HCT116 (cell line): ENCODE data around the gene LAMB4. TPM values are rescaled to one million over a fixed set of nuclear protein-coding genes. Genes with fewer than 3 reads are reported as not detected.

ENCODE experiments used
- ATAC-seq: fragments of 200-7000 bp; cut with Tn5 transposase; 2 replicates; pipeline ENCODE4 v1.9.1; 2020; ENCODE audit warnings: mild to moderate bottlenecking, moderate library complexity
- BruUV-seq: library from RNA; stranded (reverse); fragments of 400-500 nt; replicated peaks from 2 replicates; lab custom pipeline; 2021; lab: Mats Ljungman, UMichigan
- CTCF ChIA-PET: fragments of 300-600 bp; sonication (Branson Sonifier 250); formaldehyde crosslinking; loops from one replicate; lab custom pipeline; 2021; ENCODE audit warnings: antibody characterized with exemption; lab: Charles Lee
- POLR2A ChIA-PET: fragments of 300-600, 350-600 bp; sonication (Branson Sonifier 250); formaldehyde crosslinking; loops from one replicate; lab custom pipeline; 2021; ENCODE audit warnings: antibody characterized with exemption; lab: Charles Lee
- RAD21 ChIA-PET, 2 experiments: fragments of 300-600 bp; sonication (Branson Sonifier 250); formaldehyde crosslinking; loops; one replicate each; lab custom pipeline; 2023; ENCODE audit warnings: low total read pairs in 2 of 2; ENCODE audit not compliant: uncharacterized antibody in 2 of 2, unreplicated experiment in 2 of 2, low non-redundant PET in 1 of 2; lab: Charles Lee
- DNase-seq: peaks from one replicate; pipeline ENCODE4 v3.0.0-alpha.2; 2010; ENCODE audit warnings: low read depth, low spot score
- H2AFZ ChIP-seq: fragments of 200-600 bp; shearing (Covaris generic), sonication (generic); 2 replicates; pipeline ENCODE4 v1.6.1; 2017; ENCODE audit warnings: low read depth, mixed run types, mixed read lengths, antibody characterized with exemption, low read length; ENCODE audit not compliant: poor library complexity, severe bottlenecking
- H3K27ac ChIP-seq: 2 replicates; pipeline ENCODE4 v1.5.1; 2012; ENCODE audit warnings: low read depth, low read length
- H3K27me3 ChIP-seq: fragments of 200-600 bp; sonication (generic); 2 replicates; pipeline ENCODE4 v1.6.1; 2016; ENCODE audit warnings: mixed run types, low read length, mixed read lengths; ENCODE audit not compliant: insufficient read depth
- H3K36me3 ChIP-seq, 2 experiments: fragments of 200-500 bp in 1 of 2; fragments of 200-600 bp in 1 of 2; sonication (Bioruptor generic) in 1 of 2; sonication (generic) in 1 of 2; 2 replicates each; pipeline versions ENCODE4 v1.5.1 to v1.6.1; 2014 to 2016; ENCODE audit warnings: low read length in 2 of 2, inconsistent platforms in 1 of 2, mixed read lengths in 1 of 2, mixed run types in 1 of 2; ENCODE audit not compliant: insufficient read depth in 2 of 2, control insufficient read depth in 1 of 2
- H3K4me1 ChIP-seq, 2 experiments: fragments of 200-600 bp in 1 of 2; sonication (generic) in 1 of 2; 2 replicates each; pipeline versions ENCODE4 v1.5.1 to v1.6.1; 2012 to 2017; ENCODE audit warnings: low read length in 2 of 2, inconsistent platforms in 1 of 2, mild to moderate bottlenecking in 1 of 2, mixed read lengths in 1 of 2, mixed run types in 1 of 2, moderate library complexity in 1 of 2; ENCODE audit not compliant: insufficient read depth in 2 of 2, control insufficient read depth in 1 of 2
- H3K4me2 ChIP-seq: fragments of 200-600 bp; sonication (generic); 2 replicates; pipeline ENCODE4 v1.6.1; 2017; ENCODE audit warnings: mixed run types, low read length, mixed read lengths
- H3K4me3 ChIP-seq, 2 experiments: fragments of 200-600 bp in 1 of 2; sonication (generic) in 1 of 2; replicated peaks in 1 of 2; 2 replicates each; pipeline ENCODE4 v1.5.1; 2011 to 2016; ENCODE audit warnings: low read length in 2 of 2, control low read depth in 1 of 2, low read depth in 1 of 2, mild to moderate bottlenecking in 1 of 2, mixed read lengths in 1 of 2, mixed run types in 1 of 2
- H3K79me2 ChIP-seq: fragments of 200-600 bp; sonication (generic); 2 replicates; pipeline ENCODE4 v1.6.1; 2017; ENCODE audit warnings: mild to moderate bottlenecking, mixed run types, low read length, moderate library complexity, mixed read lengths; ENCODE audit not compliant: insufficient read depth
- H3K9ac ChIP-seq: fragments of 200-600 bp; sonication (generic); 2 replicates; pipeline ENCODE4 v1.6.1; 2016; ENCODE audit warnings: low read length, mixed read lengths
- H3K9me2 ChIP-seq: fragments of 200-600 bp; sonication (generic), shearing (Covaris generic); 2 replicates; pipeline ENCODE4 v1.6.1; 2017; ENCODE audit warnings: mixed run types, mild to moderate bottlenecking, moderate library complexity; ENCODE audit not compliant: insufficient read depth
- H3K9me3 ChIP-seq, 2 experiments: fragments of 200-500 bp in 1 of 2; fragments of 200-600 bp in 1 of 2; sonication (Bioruptor generic) in 1 of 2; sonication (generic) in 1 of 2; 2 replicates each; pipeline ENCODE4 v1.6.1; 2014 to 2017; ENCODE audit warnings: low read length in 2 of 2, mixed read lengths in 2 of 2, inconsistent platforms in 1 of 2, low read depth in 1 of 2, mild to moderate bottlenecking in 1 of 2, mixed run types in 1 of 2, moderate library complexity in 1 of 2; ENCODE audit not compliant: control insufficient read depth in 1 of 2, insufficient read depth in 1 of 2
- H4K20me1 ChIP-seq: fragments of 200-600 bp; sonication (generic), shearing (Covaris generic); 2 replicates; pipeline ENCODE4 v1.6.1; 2017; ENCODE audit warnings: mixed run types, mild to moderate bottlenecking, moderate library complexity; ENCODE audit not compliant: insufficient read depth
- CBX3 ChIP-seq: IDR thresholded peaks from 2 replicates; pipeline ENCODE4 v1.6.1; 2012; ENCODE audit warnings: low read depth
- CEBPB ChIP-seq: IDR thresholded peaks from 2 replicates; pipeline ENCODE4 v1.6.1; 2012; ENCODE audit warnings: low read depth
- CTCF ChIP-seq, 3 experiments: fragments of 200-600 bp in 1 of 3; sonication (generic) in 1 of 3; IDR thresholded peaks in 2 of 3; conservative IDR thresholded peaks in 1 of 3; 2 replicates each; pipeline ENCODE4 v1.5.1; 2012 to 2017; ENCODE audit warnings: low read depth in 2 of 3, low read length in 2 of 3, antibody characterized with exemption in 1 of 3, borderline replicate concordance in 1 of 3, control low read depth in 1 of 3, mild to moderate bottlenecking in 1 of 3, mixed read lengths in 1 of 3, mixed run types in 1 of 3, moderate library complexity in 1 of 3; ENCODE audit not compliant: insufficient read depth in 1 of 3
- ELF1 ChIP-seq: IDR thresholded peaks from 2 replicates; pipeline ENCODE4 v1.6.1; 2012; ENCODE audit warnings: low read depth, borderline replicate concordance
- EZH2 ChIP-seq: fragments of 200-600 bp; sonication (generic); IDR thresholded peaks from 2 replicates; pipeline ENCODE4 v1.6.1; 2017; ENCODE audit warnings: antibody characterized with exemption, mixed run types
- FOSL1 ChIP-seq: IDR thresholded peaks from 2 replicates; pipeline ENCODE4 v1.6.1; 2012; ENCODE audit warnings: low read depth
- JUND ChIP-seq: IDR thresholded peaks from 2 replicates; pipeline ENCODE4 v1.6.1; 2012
- POLR2A ChIP-seq: IDR thresholded peaks from 2 replicates; pipeline ENCODE4 v1.7.0; 2011; ENCODE audit warnings: borderline replicate concordance; ENCODE audit not compliant: insufficient read depth, insufficient read length; ENCODE audit errors: extremely low read depth
- POLR2AphosphoS5 ChIP-seq: IDR thresholded peaks from 2 replicates; pipeline ENCODE4 v1.6.1; 2011; ENCODE audit warnings: mild to moderate bottlenecking, low read depth, low read length, moderate library complexity
- RAD21 ChIP-seq: IDR thresholded peaks from 2 replicates; pipeline ENCODE4 v1.6.1; 2012; ENCODE audit warnings: low read depth, mild to moderate bottlenecking
- REST ChIP-seq: IDR thresholded peaks from 2 replicates; pipeline ENCODE4 v1.6.1; 2012; ENCODE audit warnings: low read depth
- SIN3A ChIP-seq: IDR thresholded peaks from 2 replicates; pipeline ENCODE4 v1.6.1; 2012; ENCODE audit warnings: low read depth
- SRF ChIP-seq: IDR thresholded peaks from 2 replicates; pipeline ENCODE4 v1.6.1; 2012; ENCODE audit warnings: low read depth
- TCF7L2 ChIP-seq: IDR thresholded peaks from 2 replicates; pipeline ENCODE4 v1.7.0; 2011; ENCODE audit warnings: borderline replicate concordance, inconsistent platforms; ENCODE audit not compliant: insufficient read depth, insufficient read length; ENCODE audit errors: extremely low read depth
- ZFX ChIP-seq: fragments of 450-650 bp; IDR thresholded peaks from 2 replicates; pipeline ENCODE4 v1.6.1; 2017
- intact Hi-C: fragments of 100-400 bp; cut with micrococcal nuclease; formaldehyde crosslinking; loops from 2 replicates; pipeline ENCODE4 v1.10.0; 2022
- total RNA-seq: library from RNA; stranded (reverse); gene quantifications from one replicate; pipeline ENCODE4 v1.2.1, GENCODE V29; 2021; ENCODE audit not compliant: unreplicated experiment

Gene LAMB4
- total RNA-seq, 1 experiment from 2014 or later: not detected

- RAD21 ChIA-PET: no interaction called here
- Histone ChIP-seq H3K9ac (no peak overlapping the region), H3K27ac (no peak overlapping the region), H3K9me2 (no peaks in the 10 kb centered on the region), H4K20me1 (no peaks in the 10 kb centered on the region), H3K4me2 (no peak overlapping the region), H3K4me1 (no peaks in the 10 kb centered on the region), H3K4me3 (no peak overlapping the region), H3K27me3 (no peaks in the 10 kb centered on the region), H3K9me3 (no peaks in the 10 kb centered on the region), H3K79me2 (no peaks in the 10 kb centered on the region), H3K36me3 (no peaks in the 10 kb centered on the region), H2AFZ (no peak overlapping the region)
- no TSS peak for BruUV-seq
- no peak for TF ChIP-seq SIN3A
- no peak for TF ChIP-seq ZFX
- no peak for TF ChIP-seq CEBPB
- TF ChIP-seq FOSL1: no peak
- TF ChIP-seq REST: no peak
- no peak for TF ChIP-seq RAD21
- TF ChIP-seq JUND: no peak
- TF ChIP-seq SRF: no peak
- no peak for TF ChIP-seq CTCF (IDR thresholded peaks at IDR 0.05 in 2 of 3, conservative IDR thresholded peaks at IDR 0.05 in 1 of 3; ENCODE audit: borderline replicate concordance in 1 of 3, insufficient read depth in 1 of 3, low read depth in 2 of 3, low read length in 2 of 3)
- no peak for TF ChIP-seq ELF1
- TF ChIP-seq POLR2A: no peak
- no peak for TF ChIP-seq POLR2AphosphoS5
- no peak for TF ChIP-seq CBX3
- TF ChIP-seq EZH2: no peak
- no peak for TF ChIP-seq TCF7L2
- CTCF ChIA-PET: no interaction called here
- DNase-seq (no peak), ATAC-seq (no peak)
- intact Hi-C loops: no loop called here
- POLR2A ChIA-PET: no interaction called here
Observed at GRCh38 chr7:108051454-108051853, 78.7 kb downstream of the LAMB4 start.
